Measurements from ENCODE around the gene KRT3. TPM values are rescaled to one million over a fixed set of nuclear protein-coding genes. Genes with fewer than 3 reads are reported as not detected.

KRT3 gene
- total RNA-seq, 1 experiment from 2014 or later, result not detected

DNA sequence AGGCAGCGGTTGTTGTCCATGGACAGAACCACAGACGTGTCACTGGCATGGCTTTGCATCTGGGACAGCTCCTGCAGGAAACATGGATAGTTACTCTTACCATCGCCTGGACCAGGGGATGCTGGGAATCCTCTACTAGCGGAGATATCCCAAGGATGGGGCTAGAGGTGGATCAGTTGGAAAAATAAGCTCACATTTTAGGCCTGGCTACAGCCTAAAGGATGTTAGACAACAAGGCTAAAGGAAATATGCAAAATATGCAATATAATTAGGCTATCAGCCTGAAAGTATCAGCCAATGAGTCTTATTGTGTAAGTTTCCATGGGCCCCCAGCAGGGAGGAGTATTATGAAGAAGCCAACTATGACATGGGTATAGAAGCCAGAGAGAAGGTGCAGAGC, 23.7 kb downstream of the KRT3 start:
- no peak for DNase-seq
- Mint-ChIP-seq H3K27me3 (ENCODE audit: unreplicated experiment) (peaks cover 82% of the 10 kb centered on the region), H3K27ac (ENCODE audit: unreplicated experiment) (no peak overlapping the region), H3K4me1 (ENCODE audit: low read depth, unreplicated experiment) (no peaks in the 10 kb centered on the region), H3K9me3 (ENCODE audit: low read depth, unreplicated experiment) (peaks cover 3% of the 10 kb centered on the region), H3K36me3 (ENCODE audit: insufficient read depth, unreplicated experiment) (peaks cover 5% of the 10 kb centered on the region), H3K4me3 (ENCODE audit: low read depth, unreplicated experiment) (no peak overlapping the region)
- CTCF ChIA-PET, result no interaction called here
- TF ChIP-seq, protein P1, sequence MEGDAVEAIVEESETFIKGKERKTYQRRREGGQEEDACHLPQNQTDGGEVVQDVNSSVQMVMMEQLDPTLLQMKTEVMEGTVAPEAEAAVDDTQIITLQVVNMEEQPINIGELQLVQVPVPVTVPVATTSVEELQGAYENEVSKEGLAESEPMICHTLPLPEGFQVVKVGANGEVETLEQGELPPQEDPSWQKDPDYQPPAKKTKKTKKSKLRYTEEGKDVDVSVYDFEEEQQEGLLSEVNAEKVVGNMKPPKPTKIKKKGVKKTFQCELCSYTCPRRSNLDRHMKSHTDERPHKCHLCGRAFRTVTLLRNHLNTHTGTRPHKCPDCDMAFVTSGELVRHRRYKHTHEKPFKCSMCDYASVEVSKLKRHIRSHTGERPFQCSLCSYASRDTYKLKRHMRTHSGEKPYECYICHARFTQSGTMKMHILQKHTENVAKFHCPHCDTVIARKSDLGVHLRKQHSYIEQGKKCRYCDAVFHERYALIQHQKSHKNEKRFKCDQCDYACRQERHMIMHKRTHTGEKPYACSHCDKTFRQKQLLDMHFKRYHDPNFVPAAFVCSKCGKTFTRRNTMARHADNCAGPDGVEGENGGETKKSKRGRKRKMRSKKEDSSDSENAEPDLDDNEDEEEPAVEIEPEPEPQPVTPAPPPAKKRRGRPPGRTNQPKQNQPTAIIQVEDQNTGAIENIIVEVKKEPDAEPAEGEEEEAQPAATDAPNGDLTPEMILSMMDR (IDR thresholded peaks at IDR 0.05; ENCODE audit: unreplicated experiment), result no peak
- intact Hi-C loops (cut with micrococcal nuclease; ENCODE audit: unreplicated experiment), result no loop called here
- no TSS peak for BruUV-seq (replicated peaks)

DNA sequence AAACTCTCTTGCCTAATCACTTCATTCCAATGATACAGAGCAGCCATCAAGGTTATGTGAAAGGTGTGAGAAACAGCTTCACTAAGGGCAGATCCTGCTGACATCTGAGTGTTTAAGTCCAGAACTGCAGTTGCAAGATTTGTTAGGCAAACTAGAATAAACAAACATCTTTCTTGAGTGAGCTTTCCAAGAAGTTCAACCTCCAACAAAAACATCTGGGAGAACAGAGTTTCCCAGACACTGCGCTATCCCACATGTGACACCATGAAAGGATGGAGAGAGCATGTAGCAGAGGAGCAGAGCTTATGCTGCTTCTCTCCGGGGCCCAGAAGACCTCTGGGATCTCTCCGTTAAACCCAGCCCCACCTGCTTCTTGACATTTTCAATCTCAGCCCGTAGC, 24.4 kb downstream of the KRT3 start:
- DNase-seq, result no peak
- peaks cover 3% of the 10 kb centered on the region for H3K9me3 Mint-ChIP-seq (ENCODE audit: low read depth, unreplicated experiment)
- peaks cover 82% of the 10 kb centered on the region for H3K27me3 Mint-ChIP-seq (ENCODE audit: unreplicated experiment)
- BruUV-seq (replicated peaks), result no TSS peak
- no peaks in the 10 kb centered on the region for H3K4me1 Mint-ChIP-seq (ENCODE audit: low read depth, unreplicated experiment)
- peaks cover 5% of the 10 kb centered on the region for H3K36me3 Mint-ChIP-seq (ENCODE audit: insufficient read depth, unreplicated experiment)
- no peak overlapping the region for H3K27ac Mint-ChIP-seq (ENCODE audit: unreplicated experiment)
- no peak overlapping the region for H3K4me3 Mint-ChIP-seq (ENCODE audit: low read depth, unreplicated experiment)
- CTCF ChIA-PET, result no interaction called here
- TF ChIP-seq, protein P1 (IDR thresholded peaks at IDR 0.05; ENCODE audit: unreplicated experiment), result no peak
- intact Hi-C loops (cut with micrococcal nuclease; ENCODE audit: unreplicated experiment), result no loop called here

DNA sequence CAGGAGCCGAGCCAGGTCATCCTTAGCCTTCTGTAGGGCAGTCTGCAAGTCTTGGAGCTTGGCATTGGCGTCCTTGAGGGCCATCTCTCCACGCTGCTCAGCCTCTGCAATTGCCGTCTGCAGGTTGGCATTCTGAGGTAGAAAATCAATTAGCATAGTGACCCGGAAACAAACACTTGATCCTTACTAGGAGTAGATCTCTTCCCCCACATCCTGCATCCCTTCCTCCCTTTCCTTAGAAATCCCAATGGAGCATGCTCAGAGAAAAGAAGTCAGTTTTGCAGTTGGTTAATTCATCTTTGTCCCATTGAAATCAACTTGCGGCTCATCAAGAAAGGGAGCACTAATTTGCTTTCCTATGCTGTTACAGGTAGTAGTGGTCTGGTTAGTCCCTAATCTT, 24.8 kb downstream of the KRT3 start:
- H3K4me1 Mint-ChIP-seq (ENCODE audit: low read depth, unreplicated experiment), result no peaks in the 10 kb centered on the region
- H3K27me3 Mint-ChIP-seq (ENCODE audit: unreplicated experiment), result peaks cover 82% of the 10 kb centered on the region
- no peak overlapping the region for H3K4me3 Mint-ChIP-seq (ENCODE audit: low read depth, unreplicated experiment)
- CTCF ChIA-PET, result no interaction called here
- intact Hi-C loops (cut with micrococcal nuclease; ENCODE audit: unreplicated experiment), result no loop called here
- no TSS peak for BruUV-seq (replicated peaks)
- DNase-seq, result no peak
- peaks cover 3% of the 10 kb centered on the region for H3K9me3 Mint-ChIP-seq (ENCODE audit: low read depth, unreplicated experiment)
- TF ChIP-seq, protein P1 (IDR thresholded peaks at IDR 0.05; ENCODE audit: unreplicated experiment), result no peak
- peaks cover 5% of the 10 kb centered on the region for H3K36me3 Mint-ChIP-seq (ENCODE audit: insufficient read depth, unreplicated experiment)
- no peak overlapping the region for H3K27ac Mint-ChIP-seq (ENCODE audit: unreplicated experiment)

GRCh38 chr12:52769946-52770345, 26.0 kb downstream of the KRT3 start:
- Mint-ChIP-seq H3K27me3 (ENCODE audit: unreplicated experiment) (peaks cover 78% of the 10 kb centered on the region), H3K9me3 (ENCODE audit: low read depth, unreplicated experiment) (peaks cover 3% of the 10 kb centered on the region), H3K36me3 (ENCODE audit: insufficient read depth, unreplicated experiment) (peaks cover 5% of the 10 kb centered on the region), H3K4me3 (ENCODE audit: low read depth, unreplicated experiment) (no peak overlapping the region), H3K4me1 (ENCODE audit: low read depth, unreplicated experiment) (no peaks in the 10 kb centered on the region), H3K27ac (ENCODE audit: unreplicated experiment) (no peak overlapping the region)
- BruUV-seq (replicated peaks), result no TSS peak
- CTCF ChIA-PET, result interaction anchor here (0.5 kb wide), 1 partner anchor 14 kb away, joined by 4 read pairs; no protein-coding TSS in a partner anchor
- DNase-seq, result no peak
- intact Hi-C loops (cut with micrococcal nuclease; ENCODE audit: unreplicated experiment), result no loop called here
- TF ChIP-seq, protein P1 (IDR thresholded peaks at IDR 0.05; ENCODE audit: unreplicated experiment), result no peak
